OCI-LY3 (cell line): Measurements from ENCODE around the gene ATP2C2.

Experiments
- CTCF ChIP-seq: fragments of 200-600, 300-600 bp; sonication (generic); IDR thresholded peaks from 2 replicates; pipeline ENCODE4 v1.5.1; 2014; ENCODE audit warnings: antibody characterized with exemption, low read length, low read depth
- EZH2phosphoT487 ChIP-seq: fragments of 200-600 bp; shearing (Covaris generic); IDR thresholded peaks from 2 replicates; pipeline ENCODE4 v1.6.1; 2018; ENCODE audit warnings: antibody characterized with exemption, mixed run types, low read depth

DNA sequence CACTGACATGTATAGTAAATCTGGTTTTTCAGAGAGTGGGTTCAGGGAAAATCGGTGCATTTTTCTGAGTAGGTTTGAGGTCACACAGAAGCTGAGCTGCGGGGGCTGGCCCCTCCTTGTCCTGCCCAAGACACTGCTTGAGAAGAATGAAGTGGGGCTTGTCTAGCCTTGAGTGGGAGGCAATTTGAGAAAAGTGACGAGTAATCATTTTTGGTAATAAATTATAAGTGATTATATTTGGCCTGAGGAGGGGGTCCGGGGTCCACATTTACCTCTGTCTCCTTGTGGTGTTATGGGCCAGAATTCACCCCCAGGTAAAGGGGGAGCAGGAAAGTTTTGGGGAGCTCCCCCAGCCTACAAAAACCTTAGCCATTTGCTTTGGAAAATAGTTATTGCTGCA lies 45.6 kb upstream of the ATP2C2 start:
- TF ChIP-seq CTCF: no peak
- no peak for TF ChIP-seq EZH2phosphoT487
